ENCODE data around the gene CDK19.

The CDK19 gene

DNA sequence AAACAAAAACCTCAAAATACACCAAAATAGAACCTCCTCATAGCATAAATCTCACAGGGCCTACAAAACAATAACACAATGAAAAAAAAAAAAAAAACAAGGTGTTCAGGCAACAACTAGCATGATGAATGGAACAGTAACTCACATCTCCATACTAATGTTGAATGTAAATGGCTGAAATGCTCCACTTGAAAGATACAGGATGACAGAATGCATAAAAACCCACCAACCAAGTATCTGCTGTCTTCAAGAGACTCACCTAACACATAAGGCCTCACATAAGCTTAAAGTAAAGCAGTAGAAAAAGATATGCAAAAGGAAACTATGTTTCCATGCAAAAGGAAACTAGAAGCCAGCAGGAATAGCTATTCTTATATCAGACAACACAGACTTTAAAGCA is 121.3 kb downstream of the CDK19 start:
- DNase-seq, result no peak

DNA sequence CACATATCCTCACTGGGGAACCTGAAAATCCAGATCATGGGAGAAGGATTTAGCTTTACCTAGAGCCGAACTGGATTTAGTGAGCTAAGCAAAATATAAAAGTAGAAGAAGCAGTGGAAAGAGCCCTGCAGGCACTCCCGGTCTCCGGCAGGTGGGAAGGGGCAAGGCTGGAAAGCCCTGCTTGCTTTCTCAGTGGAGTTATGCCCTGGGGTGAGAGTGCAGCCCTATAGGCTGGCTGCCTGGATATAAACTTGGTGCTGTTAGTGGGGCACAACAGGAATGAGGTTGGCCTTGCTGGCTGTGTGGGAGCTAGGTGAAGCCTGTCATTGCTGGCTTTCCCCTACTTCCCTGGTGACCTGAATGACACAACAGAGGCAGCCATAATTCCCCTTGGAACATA is 122.0 kb downstream of the CDK19 start:
- no peak for DNase-seq

DNA sequence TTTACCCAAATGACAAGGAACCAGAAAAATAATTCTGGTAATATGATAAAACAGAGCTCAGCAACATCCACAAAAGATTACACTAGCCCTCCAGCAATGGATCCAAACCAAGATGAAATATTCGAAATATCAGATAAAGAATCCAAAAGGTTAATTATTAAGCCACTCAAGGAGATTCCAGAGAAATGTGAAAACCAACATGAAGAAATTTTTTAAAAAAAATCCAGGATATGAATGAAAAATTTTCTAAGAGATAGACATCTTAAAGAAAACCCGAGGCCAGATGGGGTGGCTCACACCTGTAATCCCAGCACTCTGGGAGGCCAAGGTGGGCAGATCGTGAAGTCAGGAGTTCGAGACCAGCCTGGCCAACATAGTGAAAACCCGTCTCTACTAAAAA is 124.4 kb downstream of the CDK19 start:
- no peak for DNase-seq

DNA sequence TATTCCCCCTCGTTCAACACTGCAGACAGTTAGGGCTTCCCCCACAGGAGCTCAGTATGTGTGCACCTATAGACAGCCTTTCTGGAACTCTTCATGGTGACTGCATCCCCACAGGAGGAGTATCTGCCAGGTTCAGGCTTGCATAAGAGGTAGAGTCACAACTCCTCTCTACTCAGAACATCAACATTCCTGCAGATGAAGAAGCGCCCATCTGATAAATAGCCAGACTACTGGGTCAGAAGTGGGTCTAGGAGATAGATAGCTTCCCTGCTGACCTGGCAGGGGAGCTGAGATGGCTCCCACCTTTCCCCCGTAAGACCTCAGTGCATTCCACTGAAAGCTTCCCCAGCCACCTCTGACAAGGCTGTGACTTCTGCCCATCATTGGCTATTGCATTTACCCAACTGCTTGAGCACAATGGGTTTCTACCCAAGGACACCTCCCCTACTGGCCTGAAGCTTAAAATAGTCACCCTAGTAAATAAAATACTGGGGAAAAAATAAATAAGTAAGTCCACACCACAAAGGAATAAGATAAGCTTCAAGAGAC is 125.1 kb downstream of the CDK19 start:
- no peak for DNase-seq

DNA sequence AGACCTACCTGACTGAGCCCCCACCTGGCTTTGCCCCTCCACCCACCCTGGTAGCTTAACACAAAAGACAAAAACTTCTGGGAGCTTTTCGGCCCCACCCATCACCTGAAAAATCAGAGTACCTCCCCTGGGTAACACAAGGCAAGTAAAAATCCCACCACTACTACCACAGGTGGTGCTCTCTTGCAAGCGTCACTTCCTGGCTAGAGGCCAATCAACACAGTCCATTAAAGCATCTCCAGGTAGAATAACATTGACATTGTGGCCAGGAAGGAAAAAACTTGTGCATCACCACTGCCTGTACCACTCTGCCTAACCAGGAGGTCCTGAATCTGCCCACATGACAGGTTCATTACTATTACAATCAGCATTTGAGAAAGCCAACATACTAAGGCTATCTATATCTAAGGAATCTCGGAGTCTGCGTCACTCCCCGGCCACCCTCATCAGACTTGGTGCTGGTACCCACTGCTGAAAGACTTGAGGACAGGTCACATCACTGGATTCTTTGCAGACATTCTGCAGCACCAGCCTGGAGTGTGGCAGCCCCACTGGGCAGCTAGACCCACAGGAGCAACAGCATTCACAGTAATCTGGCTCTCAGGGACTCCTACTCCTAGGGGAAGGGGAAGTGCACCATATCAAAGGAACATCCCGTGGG is 125.9 kb downstream of the CDK19 start:
- DNase-seq, result peak; percentile 37

DNA sequence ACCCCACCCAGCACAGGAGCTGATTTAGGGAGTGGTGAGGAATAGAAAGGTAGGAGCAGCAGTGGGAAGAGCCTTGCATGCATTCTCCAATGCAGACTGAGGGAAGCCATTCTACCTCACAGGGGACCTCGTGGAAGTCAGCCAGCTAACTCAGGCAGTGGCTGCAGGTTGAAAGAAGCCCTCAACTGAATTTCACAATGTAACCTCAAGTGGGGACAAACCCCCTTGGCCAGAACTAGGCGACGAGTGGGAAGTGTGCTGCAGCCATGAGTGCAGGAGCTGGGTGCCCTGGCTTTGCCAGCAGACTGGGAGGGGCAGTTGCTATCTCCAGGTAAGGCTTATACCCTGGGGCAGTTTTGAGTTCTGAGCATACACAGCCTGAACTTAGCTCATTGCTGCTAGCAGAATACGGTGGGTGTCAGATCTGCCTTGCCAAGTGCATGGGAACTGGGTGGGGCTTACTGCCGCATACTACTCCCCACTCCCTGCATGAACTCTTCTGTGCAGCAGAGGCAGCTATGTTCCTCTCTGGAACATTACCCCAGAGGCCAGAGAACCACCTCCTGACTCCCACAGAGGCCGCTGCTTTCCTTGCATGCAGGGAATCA is 126.5 kb downstream of the CDK19 start:
- no peak for DNase-seq

DNA sequence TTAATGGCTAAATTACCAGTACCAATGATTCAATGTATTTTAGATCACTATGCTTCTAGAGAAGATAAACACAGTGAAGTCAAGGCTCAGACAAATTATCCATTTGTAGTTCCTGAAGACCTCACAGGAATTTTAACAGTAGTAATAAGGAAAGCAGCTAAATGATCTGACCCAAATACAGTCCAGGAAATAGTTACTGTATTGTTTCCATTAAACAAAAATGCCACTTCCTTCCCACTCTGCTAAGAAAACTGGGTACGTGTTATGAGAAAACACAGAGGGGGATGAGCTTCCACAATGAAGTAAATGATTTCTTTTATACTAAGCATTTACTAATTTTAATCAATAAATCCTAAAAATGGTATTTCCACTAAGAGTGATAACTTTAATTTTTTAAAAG is 127.9 kb downstream of the CDK19 start:
- no peak for DNase-seq

DNA sequence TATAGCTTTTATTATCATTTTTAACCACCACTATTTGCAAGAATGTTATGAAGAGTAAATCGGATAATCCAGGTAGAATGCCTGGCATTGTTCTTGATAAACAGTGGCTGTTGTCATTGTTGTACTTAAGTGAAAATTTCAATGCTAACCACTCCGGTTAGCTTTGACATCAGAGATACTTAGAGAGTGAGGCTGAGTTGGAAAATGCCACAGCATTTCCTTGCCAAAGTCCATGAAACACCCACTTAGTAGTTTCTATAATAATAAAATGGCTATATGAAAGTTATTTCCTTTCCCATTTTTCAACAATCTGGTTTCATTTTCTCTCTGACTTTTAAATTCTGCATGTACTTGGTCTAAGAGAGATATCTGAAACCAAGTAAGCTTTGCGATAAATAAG is 132.0 kb downstream of the CDK19 start:
- DNase-seq, result no peak

DNA sequence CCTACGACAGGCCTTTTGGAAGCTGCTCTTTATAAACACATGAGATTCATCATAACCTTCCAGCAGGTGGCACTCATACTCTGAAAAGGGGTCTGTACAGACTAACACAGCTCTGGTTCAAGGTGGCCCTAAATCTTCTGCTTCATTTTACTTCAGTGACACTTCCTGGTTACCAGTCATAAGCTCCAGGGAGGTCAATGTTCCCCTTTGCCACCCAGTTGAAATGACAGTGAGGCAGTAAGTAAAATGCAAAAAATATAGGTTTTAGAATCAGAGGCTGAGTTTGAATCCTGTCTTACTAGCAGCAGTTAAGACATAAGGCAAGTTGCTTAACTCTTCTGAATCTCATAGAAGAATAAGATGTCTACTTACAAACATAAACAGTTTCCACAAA is 132.8 kb downstream of the CDK19 start:
- DNase-seq, result peak; percentile 59

DNA sequence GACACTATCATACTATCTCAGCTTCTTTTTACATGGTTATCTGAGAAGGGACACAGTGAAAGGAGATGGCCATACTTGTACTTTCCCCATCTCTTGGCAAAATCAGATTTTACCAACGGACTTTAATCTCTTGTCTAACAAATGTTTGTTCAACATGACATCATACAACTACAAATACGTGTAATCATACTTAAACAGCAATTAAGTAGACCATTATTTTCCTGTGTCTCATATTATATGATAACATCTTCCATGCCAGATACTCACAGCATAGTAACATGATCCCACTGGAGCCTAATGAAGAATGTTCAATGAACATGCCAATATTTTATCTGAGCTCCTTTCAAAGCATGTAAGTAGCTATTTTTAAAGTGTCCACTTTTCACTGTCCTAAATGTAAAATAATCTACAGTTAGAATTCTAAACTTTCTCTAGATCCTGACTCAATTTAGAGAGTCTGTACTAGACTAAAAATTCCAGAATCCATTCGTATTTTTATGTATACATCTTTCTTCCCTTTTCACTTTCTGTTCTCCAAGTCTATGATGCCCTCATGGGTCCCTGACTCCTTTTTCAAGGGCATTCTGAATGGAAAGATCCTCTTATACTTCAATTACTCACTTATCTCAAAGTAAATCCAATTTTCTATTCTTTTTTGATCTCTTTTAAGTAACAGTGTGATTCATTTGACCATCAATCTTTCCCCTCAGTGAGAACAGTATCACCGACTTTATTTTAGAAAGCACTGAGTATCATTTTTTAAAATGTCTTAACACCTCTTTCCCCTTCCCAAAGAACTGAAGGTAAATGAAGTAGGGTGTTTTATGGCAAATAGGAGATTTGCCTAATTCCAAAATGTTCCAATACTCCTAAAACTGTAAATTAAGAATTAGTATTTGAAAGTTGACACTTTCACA is 133.5 kb downstream of the CDK19 start:
- DNase-seq, result no peak

DNA sequence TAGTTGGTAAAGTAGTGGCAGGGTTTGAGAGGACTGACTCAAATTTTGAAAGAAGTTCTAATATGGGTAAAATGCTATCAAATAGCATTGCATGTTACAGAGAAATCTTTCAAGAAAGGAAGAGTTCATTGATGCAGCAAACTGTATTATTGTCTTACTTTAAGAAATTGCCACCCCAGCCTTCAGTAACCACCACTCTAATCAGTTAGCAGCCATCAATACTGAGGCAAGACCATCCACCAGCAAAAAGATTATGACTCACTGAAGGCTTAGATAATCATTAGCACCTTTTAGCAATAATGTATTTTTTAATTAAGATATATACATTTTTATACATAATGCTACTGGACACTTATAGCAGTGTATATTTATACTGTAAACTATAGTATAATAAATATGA is 138.9 kb downstream of the CDK19 start:
- DNase-seq, result no peak

DNA sequence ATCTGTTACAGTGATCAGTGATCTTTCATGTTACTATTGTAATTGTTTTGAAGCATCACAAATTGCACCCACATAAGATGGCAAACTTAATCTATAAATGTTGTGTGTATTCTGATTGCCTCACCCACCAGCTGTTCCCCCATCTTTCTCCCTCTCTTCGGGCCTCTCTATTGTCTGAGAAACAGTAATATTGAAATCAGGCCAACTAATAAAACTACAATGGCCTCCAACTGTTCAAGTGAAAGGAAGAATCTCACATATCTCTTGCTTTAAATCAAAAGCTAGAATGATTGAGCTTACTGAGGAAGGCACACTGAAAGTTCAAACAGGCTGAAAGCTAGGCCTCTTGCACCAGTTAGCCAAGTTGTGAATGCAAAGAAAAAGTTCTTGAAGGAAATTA is 141.2 kb downstream of the CDK19 start:
- no peak for DNase-seq

DNA sequence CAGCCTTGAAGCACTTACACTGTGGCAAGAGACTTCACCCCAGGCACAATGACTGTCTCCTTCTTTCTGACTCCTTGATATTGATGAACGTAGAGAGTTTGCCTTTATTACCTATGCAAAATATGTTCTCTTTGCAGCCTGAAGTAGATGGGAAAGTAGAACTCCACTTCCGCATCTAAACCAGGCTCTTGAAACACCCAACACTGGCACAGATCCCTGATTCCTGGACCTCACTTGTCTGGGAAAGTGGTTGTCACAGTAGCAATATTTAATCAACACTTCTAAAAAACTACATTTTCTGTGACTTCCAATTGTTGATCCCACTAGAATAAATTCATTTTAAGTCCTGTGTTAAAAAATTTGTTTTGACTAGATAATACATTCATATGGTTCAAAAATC is 143.1 kb downstream of the CDK19 start:
- no peak for DNase-seq

DNA sequence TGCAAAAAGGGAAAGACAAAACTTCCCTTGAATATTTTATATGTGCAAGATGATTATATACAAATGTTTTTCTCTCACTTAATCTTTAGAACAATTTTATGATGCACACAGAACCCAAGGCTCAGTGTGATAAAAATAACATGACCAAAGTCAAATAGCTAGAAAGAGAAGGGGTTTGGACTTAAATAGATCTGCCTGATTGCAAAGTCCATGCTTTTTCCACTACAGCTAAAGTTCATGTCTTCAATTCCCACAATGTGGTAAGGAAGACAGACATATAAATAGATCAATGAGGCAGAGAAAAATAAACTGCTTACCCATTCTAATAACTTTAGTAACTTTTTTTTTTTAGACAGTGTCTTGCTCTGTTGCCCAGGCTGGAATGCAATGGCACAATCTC is 143.8 kb downstream of the CDK19 start:
- no peak for DNase-seq

DNA sequence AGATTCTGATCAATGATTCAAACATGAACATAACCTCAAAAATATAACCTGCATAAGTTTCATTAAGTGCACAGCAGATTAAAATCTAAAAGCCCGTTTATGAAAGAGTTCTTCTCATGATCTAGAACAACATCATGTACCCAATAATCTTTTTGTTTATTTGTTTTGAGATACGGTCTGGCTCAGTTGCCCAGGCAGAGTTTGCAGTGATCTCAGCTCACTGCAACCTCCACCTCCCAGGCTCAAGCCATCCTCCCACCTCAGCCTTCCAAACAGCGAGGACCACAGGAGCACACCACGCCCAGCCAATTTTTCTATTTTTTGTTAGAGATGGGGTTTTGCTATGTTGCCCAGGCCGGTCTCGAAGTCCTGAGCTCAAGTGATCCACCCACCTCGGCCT is 149.7 kb downstream of the CDK19 start:
- no peak for DNase-seq

DNA sequence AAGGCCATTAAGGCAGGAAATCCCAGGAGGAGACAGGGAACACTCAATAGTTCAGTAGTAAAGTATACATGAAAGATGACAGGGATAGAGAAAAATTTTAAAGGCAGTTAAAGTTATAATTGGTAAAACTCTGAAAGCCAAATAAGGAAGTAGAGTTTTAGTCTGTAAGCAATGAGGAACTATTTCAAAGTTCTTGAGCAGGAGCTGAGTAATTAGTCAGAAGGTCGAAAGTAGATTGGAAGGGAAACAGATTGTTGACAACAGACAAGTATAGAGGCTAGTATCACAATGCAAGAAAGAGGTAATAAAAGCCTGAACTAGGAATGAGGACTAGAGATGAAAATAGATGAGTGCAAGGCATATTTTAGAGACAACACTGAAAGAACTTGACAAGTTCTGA is 150.3 kb downstream of the CDK19 start:
- DNase-seq, result no peak

DNA sequence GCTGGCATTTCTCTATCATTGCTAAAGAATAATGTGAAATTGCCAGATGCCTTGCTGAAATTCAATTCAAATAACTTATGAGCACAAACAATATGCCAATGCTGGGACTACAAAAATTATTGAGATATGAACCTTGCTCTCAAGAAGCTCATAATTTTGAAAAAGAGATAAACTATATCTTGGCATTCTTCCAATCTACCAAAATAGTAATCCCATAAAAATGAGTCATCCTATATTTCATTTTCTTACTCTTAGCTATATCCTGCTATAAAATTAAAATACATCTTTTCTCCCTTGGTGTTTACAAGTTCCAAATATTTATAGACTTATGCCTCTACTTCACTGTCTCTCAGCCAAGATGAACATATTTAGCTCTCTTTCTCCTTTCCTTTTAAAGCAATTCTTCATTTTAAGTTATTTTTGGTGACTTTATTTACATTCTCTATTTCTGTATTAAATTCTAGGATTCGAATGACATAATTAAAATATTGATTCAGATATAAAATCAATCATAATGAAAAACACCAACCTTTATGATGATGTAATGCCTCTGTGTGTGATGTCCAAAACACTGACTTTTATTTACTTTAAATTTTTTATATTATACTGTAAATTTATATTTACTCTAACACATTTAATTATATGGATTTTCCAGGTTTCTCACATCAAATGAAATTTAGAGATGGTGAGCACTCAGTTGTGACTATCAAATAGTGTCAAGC is 152.6 kb downstream of the CDK19 start:
- no peak for DNase-seq

DNA sequence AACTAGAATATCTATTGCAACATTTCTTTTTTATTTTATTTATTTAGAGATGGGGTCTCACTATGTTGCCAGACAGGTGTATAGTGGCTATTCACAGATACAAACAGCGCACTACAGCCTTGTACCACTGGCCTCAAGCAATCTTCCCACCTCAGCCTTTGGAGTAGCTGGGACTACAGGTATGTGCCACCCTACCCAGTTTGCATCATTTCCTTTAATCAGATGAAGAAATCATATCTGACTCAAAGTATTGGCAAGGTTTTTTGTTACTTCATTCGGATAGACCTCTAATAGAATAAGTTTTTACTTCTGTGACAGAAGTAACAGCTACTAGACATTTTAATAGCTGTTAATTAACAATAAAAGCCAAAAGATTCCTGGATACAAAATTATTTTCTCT is 153.9 kb downstream of the CDK19 start:
- no peak for DNase-seq

DNA sequence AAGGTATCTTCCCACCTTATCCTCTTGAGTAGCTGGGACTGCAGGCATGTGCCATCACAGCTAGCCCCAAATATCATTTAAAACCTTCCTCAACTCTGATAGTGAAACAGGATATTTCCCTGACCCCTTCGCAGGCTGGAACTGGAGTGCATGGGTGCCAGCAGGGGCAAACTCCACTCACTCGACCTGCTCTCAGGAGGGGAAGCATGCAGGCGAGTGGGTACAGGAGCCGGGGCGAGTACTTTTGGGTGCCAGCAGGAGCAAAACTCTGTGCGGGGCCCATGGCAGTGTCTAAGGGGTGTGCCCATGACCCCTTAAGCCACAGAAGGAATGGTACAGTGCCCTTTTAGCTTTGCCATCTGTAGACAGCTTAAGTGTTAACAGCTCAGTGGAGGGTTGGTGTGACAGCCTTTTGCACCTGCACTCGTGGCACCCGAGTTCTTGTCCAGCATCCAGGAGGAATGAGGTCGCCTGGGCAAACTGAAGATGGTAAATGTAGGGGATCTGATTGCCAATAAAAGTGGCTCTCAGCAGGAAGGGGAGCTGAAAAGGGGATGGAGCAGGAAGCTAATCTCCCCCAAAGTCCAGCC is 155.1 kb downstream of the CDK19 start:
- DNase-seq, result no peak

DNA sequence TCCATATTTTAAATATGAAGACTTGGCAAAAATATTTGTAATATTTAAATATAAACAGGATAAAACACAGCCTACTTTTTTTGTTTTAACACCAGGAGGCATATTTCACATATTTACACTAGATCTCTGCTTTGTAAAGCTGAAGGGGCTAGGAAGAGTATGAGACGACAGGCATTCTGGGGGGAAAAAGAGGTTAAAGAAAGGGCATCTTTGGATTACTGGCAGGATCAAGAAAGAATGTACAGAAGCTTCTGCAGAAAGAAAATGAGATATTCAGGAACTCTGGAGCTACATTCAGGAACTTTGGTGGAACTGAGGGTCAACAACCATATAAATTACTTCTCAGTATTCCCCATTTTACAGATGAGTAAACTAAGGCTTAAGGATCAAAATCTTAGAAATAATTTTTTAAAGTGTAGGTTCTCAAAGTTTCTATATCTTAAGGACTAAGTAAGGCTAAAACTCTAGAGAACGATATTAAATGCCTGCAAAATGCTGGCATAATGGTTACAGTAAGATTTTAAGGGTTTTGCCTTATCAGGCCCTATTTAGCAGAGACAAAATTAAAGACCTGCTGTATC is 156.5 kb downstream of the CDK19 start:
- DNase-seq, result no peak

DNA sequence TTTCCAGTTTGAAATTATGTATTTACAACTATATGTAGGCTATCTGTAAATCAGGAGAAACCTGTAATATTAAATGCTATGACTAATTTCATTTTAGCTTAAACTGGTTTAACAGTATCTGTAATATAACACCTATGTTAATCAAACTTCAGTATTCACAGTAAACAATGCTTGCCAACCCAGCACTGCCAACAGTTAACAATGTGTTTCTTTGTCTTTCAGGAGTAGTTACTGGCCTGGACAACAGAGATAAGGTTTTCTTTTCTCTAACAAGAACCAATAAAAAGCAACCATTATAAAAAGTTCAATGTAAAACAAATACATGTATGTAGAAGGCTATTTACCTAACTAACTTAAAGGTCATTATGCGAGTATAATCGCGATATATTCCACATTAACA is 158.8 kb downstream of the CDK19 start:
- DNase-seq, result no peak

DNA sequence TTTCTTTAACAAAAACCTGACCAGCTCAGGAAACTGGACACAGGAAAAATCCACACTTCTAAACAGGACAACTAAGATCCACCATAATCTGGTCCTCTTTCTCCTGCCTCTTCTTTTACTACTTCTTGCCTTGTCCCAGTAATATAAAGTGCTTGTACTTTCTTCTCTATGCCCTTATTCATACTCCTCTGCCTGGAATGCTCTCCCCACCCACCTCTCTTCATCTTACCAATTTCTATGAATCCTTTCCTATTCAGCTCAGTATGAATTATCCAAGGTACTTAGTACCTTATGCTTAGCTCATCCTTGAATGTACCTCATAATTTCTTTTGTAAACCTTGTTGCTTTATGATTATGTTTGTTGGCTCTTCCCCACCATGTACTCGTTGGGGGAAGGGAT is 159.4 kb downstream of the CDK19 start:
- no peak for DNase-seq
